Limb (tissue), 2 donors: ENCODE data around the gene SLC36A2.

Experiments
- DNase-seq, 2 donors: peaks; one replicate each; pipeline ENCODE4 v3.0.0-alpha.2; 2016; ENCODE audit errors: extremely low spot score in 2 of 2

Gene SLC36A2

DNA sequence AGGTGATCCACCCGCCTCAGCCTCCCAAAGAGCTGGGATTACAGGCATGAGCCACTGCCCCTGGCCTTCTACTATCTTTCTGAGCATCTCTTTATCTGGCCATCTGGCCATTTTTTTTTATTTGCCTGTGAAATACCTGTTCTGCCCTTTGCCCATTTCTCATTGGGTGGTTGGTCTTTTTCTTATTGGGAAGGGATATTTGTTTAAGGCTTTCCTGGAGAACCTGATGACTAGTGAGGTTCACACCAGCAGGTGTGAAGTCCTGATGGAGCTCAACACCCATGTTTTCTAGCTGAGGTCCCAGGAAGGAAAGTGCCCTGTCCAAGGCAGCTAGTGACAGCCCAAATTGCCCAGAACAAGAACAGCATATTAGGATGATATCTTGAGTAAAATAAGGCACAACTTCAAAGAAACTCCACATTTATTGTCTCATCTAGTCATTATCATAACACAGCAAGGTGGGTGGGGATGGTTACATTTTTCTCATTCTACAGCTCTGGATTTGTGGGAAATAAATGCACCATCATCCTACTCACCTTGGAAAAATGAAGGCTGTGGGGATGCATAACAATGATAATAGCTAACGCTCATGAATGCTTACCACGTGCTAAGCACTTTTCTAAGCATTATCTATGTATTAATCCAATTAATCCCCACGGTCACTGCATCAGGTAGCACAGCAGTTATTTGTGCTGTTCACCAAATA, 64.1 kb downstream of the SLC36A2 start:
- no peak for DNase-seq

DNA sequence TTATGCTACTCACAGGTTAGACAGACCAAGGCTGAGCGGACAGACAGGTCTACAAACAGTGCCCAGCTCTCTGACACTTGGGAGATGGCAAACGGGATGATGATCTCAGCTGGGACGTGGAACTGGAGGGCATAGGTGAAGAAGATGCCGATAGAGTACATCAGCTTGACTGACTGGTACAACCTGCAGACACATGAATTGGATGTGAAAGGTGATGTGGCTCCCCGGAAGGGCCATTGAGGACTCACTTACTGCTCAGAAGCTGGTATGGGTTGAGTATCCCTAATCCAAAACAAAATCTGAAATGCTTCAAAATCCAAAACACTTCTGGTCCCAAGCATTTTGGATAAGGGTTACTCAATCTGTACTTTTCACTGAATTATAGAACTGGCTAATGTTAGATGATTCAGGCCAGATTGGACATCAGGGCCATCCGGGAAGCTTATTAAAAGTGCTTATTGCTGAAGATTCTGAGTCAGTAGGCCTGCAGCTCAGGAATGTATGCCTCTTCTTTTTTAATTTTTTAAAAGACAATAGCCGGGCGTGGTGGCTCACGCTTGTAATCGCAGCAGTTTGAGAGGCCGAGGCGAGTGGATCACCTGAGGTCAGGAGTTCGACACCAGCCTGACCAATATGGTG, 66.2 kb downstream of the SLC36A2 start:
- DNase-seq = no peak

DNA sequence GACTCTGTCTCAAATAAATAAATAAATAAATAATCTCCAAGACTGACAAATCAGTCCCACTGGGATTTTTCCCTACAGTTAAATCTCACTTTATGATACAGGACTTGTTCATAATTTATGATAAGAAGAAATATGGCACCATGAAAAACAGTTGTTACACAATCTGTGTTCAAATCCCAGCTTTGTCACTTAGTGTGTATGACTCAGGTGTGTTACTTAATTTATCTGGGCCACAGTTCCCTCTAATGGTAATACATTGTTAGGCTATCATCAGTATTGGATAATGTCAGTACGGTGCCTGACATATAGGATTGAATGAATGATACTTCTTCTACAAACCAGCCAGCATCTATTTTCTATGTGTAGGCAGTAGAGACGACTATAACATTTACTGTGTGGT, 66.9 kb downstream of the SLC36A2 start:
- DNase-seq = no peak

DNA sequence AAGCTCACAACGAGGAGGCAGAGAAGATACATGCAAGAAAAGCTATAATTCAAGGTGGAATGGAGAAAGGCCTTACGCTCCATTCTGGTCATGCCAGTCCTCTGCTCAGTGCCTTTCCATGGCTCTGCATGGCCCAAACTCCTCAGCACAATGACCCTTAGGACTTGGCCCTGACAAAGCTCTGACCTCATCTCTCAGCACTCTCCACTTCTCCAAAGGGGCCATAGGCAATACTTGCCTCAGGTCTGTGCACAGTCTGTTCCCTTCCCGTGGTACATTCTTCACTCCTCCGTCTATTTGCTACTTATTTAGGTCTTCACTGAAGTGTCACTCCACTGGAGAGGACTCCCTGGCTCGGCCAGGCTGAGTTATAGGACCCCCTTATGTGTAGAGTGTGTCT, 68.5 kb downstream of the SLC36A2 start:
- DNase-seq = no peak

DNA sequence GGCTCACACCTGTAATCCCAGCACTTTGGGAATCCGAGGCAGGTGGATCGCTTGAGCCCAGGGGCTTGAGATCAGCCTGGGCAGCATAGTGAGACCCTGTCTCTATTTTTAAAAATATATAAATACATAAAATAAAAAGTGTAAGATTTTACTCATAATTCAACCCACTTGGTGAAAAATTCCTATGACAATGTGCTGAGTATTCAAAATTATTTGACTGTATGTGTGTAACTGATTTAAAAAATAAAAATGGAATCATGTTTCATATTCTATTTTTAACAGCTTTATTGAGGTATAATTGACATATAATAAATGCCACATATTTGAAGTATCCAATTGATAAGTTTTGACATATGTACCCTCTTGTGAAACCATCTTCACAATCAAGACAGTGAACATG, 71.6 kb downstream of the SLC36A2 start:
- no peak for DNase-seq

DNA sequence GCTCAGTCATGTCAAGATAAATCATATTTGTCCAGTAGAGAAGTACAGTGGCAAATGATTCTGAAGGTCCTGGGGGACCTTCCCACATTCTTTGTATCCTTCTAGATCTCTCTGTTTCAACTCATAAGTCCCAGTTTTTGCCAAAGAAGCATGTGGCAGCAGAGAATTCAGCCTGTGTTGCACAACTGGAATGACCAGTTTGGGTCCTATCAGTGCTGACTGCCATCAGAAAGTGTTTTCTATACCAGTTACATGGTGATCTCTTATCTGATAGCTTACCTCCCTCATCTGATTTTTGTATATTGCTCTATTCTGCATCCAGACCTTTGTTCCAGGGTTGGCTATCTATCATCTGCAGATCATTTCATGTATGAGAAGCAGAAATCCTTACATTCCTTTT, 72.7 kb downstream of the SLC36A2 start:
- no peak for DNase-seq

DNA sequence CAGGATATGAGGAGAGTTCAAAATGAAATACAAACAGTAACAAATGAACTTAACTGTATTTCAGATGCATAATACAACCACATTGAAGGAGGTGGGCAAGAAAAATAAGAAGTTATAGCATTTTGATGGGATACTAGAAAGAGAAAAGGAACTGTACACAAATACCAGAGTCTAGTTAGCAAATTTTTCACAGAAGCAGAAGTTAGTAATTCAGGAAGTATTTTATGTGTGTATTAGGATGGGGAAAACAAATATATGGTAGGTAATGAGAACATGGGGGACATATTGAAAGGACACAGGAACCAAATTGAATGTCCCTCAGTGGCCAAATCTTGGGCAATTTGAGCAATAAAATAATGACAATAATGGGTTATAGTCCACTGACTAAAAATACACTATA, 76.0 kb downstream of the SLC36A2 start:
- no peak for DNase-seq

DNA sequence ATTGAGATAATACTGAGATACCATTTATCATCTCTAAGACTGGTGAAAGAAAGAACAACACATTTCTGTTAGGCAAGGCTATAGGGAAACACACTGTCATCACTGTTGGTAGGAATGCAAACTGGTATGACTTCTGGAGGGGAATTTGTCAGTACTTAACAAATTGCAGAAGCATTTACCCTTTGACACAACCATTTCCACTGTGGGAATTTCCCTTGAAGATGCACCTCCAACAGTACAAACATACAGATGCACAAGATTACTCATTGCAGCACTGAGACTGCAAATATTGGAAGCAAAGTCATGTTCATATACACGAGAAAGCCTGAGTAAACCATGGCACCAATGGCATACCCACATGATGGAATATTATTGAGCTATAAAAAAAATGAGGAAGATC, 76.8 kb downstream of the SLC36A2 start:
- DNase-seq = no peak

DNA sequence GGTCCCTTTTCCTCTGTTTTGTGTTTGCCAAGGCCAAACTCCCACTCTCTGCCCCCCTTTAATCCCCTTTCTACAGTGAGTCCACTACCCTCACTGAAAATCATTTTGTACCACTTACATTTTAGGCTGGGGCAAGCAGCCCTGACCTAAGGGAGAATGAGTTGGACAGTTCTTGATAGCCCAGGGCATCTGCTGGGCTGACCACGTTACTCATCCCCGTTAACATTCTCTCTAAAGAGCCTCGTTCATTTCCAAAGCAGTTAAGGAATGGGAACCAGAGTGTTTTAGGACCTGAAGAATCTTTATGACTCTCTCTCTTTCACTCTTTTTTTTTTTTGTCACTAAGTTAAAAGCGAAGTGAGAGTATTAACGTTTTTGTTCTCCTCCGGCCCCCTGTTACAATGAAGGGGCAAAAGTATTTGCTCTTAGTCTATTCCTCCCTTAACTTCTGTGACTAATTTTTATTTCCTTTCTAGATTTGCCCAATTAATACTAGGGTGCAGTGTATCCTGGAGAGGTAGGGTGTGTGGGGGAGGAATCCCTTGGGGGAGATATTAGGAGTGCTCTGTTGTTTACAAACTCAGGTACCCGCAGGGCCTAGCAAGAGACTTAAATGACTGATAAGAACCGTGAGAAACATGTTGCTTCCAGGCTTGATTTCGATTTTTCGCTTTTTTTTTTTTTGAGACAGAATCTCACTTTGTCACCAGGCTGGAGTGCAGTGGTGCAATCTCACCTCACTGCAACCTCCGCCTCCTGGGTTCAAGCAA, 79.7 kb downstream of the SLC36A2 start:
- no peak for DNase-seq
